Hematopoietic multipotent progenitor cell treated with erythropoietin and hydrocortisone succinate and interleukin-3 and kit ligand, for 8 days (in vitro differentiated cells): ENCODE data around the gene TSHB.

Source experiments
- DNase-seq: peaks from one replicate; pipeline ENCODE4 v3.0.0-alpha.2; 2015

The TSHB gene

GRCh38 chr1:115062542-115063004 lies 32.9 kb downstream of the TSHB start:
- DNase-seq = peak; percentile 69

GRCh38 chr1:115063228-115063901 lies 33.7 kb downstream of the TSHB start:
- peak; percentile 7 for DNase-seq

GRCh38 chr1:115064461-115064860 lies 34.8 kb downstream of the TSHB start:
- DNase-seq = no peak

GRCh38 chr1:115065021-115065420 lies 35.4 kb downstream of the TSHB start:
- no peak for DNase-seq

DNA sequence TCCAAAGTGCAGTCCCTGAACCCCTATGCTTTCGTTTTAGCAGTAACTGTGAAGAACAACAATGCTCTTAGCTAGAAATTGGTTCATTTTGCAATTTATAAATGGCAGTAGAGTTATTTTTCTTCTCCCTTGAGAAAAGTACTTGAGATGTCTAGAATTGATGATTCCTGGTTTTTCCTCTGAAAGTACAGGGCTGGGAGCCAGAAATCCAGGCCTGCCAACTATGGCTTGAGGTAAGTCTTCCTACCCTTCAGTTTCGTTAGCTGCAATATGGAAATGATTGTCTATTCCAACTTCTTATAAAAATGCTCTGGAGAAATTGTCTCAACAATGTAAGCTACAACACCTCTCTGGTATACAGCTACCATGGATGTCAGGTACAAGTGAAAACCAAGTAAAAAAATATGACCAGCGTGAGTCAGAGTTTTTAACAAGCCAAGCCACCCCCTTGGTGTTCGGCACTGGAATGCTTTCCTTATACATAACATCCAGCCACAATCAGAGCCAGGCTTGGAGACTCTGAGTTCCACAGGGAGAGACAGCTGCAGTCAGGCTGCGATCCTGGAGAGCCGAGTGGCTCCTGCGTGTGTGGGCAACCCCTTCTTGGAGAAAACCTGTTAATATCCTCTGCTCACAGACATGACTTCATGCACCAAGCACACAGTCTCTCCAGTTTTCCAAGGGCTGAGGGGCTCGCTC lies 37.7 kb downstream of the TSHB start:
- DNase-seq = no peak

DNA sequence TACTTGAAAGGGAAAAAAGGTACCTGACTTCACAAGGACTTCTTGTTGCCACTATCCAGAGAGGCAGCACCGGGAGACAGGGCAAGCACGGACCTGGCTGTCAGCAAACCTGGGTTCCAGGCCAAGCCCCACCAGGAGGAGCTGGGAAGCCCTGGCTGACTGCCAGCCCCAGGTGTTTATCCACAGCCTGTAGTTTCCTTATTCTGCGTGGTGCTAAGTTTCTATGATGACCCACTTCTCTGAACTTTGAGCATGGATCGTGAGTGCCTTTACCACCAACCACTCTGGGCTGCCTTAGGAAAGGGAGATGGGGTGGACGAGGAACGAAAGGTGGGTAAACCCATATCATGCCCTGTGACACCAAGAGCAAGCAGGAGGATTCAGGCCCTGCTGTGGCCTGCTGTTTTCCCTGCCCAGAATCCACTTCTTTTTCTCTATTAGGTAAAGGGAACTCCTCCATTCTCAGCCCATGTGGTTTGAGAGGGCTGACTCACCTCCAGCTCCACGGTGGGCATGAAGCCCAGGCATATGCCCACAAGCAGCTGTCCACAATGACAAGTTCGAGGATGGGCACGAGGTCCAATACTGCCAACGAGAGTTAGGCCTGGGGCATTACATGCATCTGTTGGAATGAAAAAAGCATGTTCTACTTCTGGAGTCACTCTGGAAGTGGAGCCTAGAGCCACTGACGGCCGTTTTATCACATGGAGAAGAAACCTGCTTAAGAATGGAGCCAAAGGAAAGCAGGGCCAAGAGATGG lies 39.4 kb downstream of the TSHB start:
- no peak for DNase-seq

DNA sequence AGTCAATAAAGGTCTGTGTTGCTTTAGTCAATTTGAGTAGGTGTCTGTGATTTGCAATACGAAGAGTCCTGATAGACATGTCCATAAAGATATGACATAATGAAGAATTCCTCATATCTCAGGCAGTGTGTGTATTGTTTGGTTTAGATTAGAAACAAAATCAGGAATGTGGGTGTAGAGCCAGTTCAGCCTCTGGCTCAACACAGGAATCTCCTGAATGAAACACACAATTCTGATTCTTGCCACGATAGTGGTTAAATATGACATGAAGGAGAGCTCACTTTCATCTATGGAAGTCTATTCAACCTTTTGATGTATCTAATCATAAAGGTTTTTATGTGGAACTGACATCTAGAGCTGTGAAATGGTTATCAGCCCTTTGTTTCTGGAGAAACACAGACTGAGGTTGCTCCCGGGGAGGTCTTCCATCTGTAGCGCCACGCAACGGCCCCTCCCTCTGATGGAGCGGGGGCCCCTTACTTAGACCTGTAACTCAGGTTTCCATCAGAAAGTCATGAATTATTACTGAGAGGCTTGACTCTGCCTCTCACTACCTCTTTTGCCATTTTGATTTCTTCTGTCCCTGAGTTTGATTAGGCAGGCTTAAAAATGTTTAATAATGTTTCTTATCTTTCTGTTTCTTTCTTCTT lies 40.2 kb downstream of the TSHB start:
- no peak for DNase-seq

GRCh38 chr1:115071012-115071664 lies 41.5 kb downstream of the TSHB start:
- DNase-seq = no peak

GRCh38 chr1:115073298-115074087 lies 43.9 kb downstream of the TSHB start:
- no peak for DNase-seq

GRCh38 chr1:115074839-115075534 lies 45.4 kb downstream of the TSHB start:
- no peak for DNase-seq

DNA sequence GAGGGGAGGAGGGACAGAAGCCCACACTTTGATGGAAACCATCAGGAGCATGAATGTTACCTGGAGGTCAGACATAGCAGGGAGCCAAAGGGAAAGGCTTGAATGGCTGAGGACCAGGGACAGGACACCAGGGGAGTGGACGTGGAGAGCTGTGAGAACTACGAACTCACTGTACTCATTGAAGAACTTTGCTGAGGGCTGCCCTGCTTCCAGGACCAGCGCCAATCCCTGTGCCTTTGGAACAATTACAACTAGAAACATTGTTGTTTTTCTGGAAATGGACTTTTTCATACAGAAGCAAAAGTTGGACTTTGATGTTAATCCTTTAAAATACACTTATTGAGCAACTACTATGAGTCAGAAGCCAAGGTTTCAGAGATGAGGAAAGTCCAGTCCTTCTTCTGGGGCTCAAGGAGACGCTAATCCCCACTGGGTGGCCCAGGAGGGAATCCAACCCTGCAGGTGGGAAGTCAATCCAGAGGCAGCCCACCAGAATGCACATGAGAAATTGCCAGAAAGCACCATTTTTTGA lies 46.8 kb downstream of the TSHB start:
- DNase-seq = no peak

- no peak for DNase-seq
Measured at GRCh38 chr1:115077286-115077983, 47.8 kb downstream of the TSHB start.

GRCh38 chr1:115077984-115078330 lies 48.3 kb downstream of the TSHB start:
- no peak for DNase-seq

- no peak for DNase-seq
Measured at GRCh38 chr1:115078708-115079107, 49.1 kb downstream of the TSHB start.

DNA sequence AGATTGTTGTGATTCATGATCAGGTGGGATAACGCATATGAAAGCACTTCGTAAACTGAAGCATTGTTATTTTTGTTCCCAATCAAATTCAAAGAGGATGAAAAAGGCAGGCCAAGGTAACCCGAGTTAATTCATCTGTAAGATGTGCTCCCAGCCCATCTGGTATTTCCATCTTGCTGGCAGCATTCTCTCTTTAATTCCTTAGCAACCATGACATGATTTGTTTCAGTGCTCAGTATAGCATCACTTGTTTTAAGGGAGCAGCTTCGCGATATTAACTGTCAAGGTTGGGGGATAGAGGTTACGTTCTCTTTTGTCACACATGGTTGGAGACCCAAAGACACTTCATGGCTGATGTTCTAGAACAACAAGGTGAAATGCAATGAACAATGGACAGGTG lies 53.3 kb downstream of the TSHB start:
- no peak for DNase-seq
